ENCODE results near the gene EPG5. TPM values are rescaled to one million over a fixed set of nuclear protein-coding genes. Genes with fewer than 3 reads are reported as not detected.
A peak's percentile ranks its signal among the peaks of the same experiment; 100 is the strongest.

Gene EPG5
- total RNA-seq, 1 donor from 2014 or later: 34.0 TPM

GRCh38 chr18:45910405-45911023 lies 56.6 kb downstream of the EPG5 start:
- H2AFZ ChIP-seq (replicated peaks): no peak overlapping the region
- H3K27me3 ChIP-seq: no peaks in the 10 kb centered on the region
- no peaks in the 10 kb centered on the region for H3K4me1 ChIP-seq
- H3F3A ChIP-seq (ENCODE audit: low read depth): no peaks in the 10 kb centered on the region
- no peak for TF ChIP-seq EZH2 (IDR thresholded peaks at IDR 0.05)
- peak; percentile 83 for TF ChIP-seq CTCF (IDR thresholded peaks at IDR 0.05)
- no peak for TF ChIP-seq EZH2phosphoT487 (IDR thresholded peaks at IDR 0.05)
- H3K4me2 ChIP-seq: no peak overlapping the region
- peak; percentile 71 for DNase-seq (ENCODE audit: low spot score)
- Mint-ChIP-seq H3K27me3 (ENCODE audit: insufficient read depth, low read depth) (peaks cover 2% of the 10 kb centered on the region), H3K4me1 (no peaks in the 10 kb centered on the region), H3K4me3 (no peak overlapping the region), H3K36me3 (peaks cover 20% of the 10 kb centered on the region), H3K9me3 (no peaks in the 10 kb centered on the region), H3K27ac (no peak overlapping the region)
- no peaks in the 10 kb centered on the region for H4K20me1 ChIP-seq (ENCODE audit: low read depth)
- H3K36me3 ChIP-seq: peaks cover 6% of the 10 kb centered on the region
- no peak overlapping the region for H3K4me3 ChIP-seq
- H3K27ac ChIP-seq: no peak overlapping the region
- no peaks in the 10 kb centered on the region for H3K9me3 ChIP-seq (ENCODE audit: low read depth)
- no peak overlapping the region for H3K9ac ChIP-seq
- no peaks in the 10 kb centered on the region for H3K79me2 ChIP-seq (ENCODE audit: low read depth)

- H3K4me3 Mint-ChIP-seq: no peak overlapping the region
These were observed 65.4 kb downstream of the EPG5 start for GRCh38 chr18:45901654-45902210.

GRCh38 chr18:45900623-45901022 lies 66.5 kb downstream of the EPG5 start:
- H3K4me3 ChIP-seq: no peak overlapping the region

More at GRCh38 chr18:45901654-45902210, 65.4 kb downstream of the EPG5 start:
- Mint-ChIP-seq H3K36me3 (peaks cover 27% of the 10 kb centered on the region), H3K9me3 (no peaks in the 10 kb centered on the region), H3K27me3 (ENCODE audit: insufficient read depth, low read depth) (peaks cover 2% of the 10 kb centered on the region), H3K27ac (no peak overlapping the region), H3K4me1 (no peaks in the 10 kb centered on the region)
- no peak overlapping the region for H3K27ac ChIP-seq
- DNase-seq (ENCODE audit: low spot score): no peak
- no peak overlapping the region for H3K9ac ChIP-seq
- no peak overlapping the region for H3K4me2 ChIP-seq
- H3K36me3 ChIP-seq: no peaks in the 10 kb centered on the region
- no peaks in the 10 kb centered on the region for H3K4me1 ChIP-seq
- TF ChIP-seq EZH2phosphoT487 (IDR thresholded peaks at IDR 0.05): no peak
- H3F3A ChIP-seq (ENCODE audit: low read depth): no peaks in the 10 kb centered on the region
- H3K9me3 ChIP-seq (ENCODE audit: low read depth): no peaks in the 10 kb centered on the region
- H2AFZ ChIP-seq (replicated peaks): no peak overlapping the region
- no peaks in the 10 kb centered on the region for H4K20me1 ChIP-seq (ENCODE audit: low read depth)
- H3K4me3 ChIP-seq: no peak overlapping the region
- no peaks in the 10 kb centered on the region for H3K27me3 ChIP-seq
- no peaks in the 10 kb centered on the region for H3K79me2 ChIP-seq (ENCODE audit: low read depth)

More at GRCh38 chr18:45900623-45901022, 66.5 kb downstream of the EPG5 start:
- DNase-seq (ENCODE audit: low spot score): no peak
- Mint-ChIP-seq H3K27me3 (ENCODE audit: insufficient read depth, low read depth) (no peaks in the 10 kb centered on the region), H3K4me1 (no peaks in the 10 kb centered on the region), H3K9me3 (no peaks in the 10 kb centered on the region), H3K36me3 (peaks cover 27% of the 10 kb centered on the region), H3K27ac (no peak overlapping the region), H3K4me3 (no peak overlapping the region)
- Histone ChIP-seq H3K9ac (no peak overlapping the region), H3K4me2 (no peak overlapping the region), H4K20me1 (ENCODE audit: low read depth) (no peaks in the 10 kb centered on the region), H3K9me3 (ENCODE audit: low read depth) (no peaks in the 10 kb centered on the region), H3K27me3 (no peaks in the 10 kb centered on the region), H3F3A (ENCODE audit: low read depth) (no peaks in the 10 kb centered on the region), H2AFZ (replicated peaks) (no peak overlapping the region), H3K79me2 (ENCODE audit: low read depth) (no peaks in the 10 kb centered on the region), H3K27ac (no peak overlapping the region), H3K36me3 (no peaks in the 10 kb centered on the region), H3K4me1 (no peaks in the 10 kb centered on the region)
- TF ChIP-seq EZH2 (IDR thresholded peaks at IDR 0.05) (no peak), CTCF (IDR thresholded peaks at IDR 0.05) (no peak)

Measured in neural progenitor cell (in vitro differentiated cells).